Endometrial microvascular endothelial cells (primary cell): ENCODE data around the gene CDH4. TPM values are rescaled to one million over a fixed set of nuclear protein-coding genes. Genes with fewer than 3 reads are reported as not detected.

Experiments
- in situ Hi-C: cut with HindIII; loops from 2 replicates; pipeline ENCODE4 v1.10.0; 2017; ENCODE audit warnings: low sequenced_read_pairs, low pct_unique_long_range_greater_than_20kb; ENCODE audit errors: inconsistent ontology term
- total RNA-seq: library from RNA; depleted of rRNA; stranded (reverse); fragments of >200 nt; gene quantifications from one replicate; pipeline ENCODE4 v1.2.3, GENCODE V29; 2015; ENCODE audit errors: inconsistent ontology term

Gene CDH4
- total RNA-seq = 31.2 TPM

DNA sequence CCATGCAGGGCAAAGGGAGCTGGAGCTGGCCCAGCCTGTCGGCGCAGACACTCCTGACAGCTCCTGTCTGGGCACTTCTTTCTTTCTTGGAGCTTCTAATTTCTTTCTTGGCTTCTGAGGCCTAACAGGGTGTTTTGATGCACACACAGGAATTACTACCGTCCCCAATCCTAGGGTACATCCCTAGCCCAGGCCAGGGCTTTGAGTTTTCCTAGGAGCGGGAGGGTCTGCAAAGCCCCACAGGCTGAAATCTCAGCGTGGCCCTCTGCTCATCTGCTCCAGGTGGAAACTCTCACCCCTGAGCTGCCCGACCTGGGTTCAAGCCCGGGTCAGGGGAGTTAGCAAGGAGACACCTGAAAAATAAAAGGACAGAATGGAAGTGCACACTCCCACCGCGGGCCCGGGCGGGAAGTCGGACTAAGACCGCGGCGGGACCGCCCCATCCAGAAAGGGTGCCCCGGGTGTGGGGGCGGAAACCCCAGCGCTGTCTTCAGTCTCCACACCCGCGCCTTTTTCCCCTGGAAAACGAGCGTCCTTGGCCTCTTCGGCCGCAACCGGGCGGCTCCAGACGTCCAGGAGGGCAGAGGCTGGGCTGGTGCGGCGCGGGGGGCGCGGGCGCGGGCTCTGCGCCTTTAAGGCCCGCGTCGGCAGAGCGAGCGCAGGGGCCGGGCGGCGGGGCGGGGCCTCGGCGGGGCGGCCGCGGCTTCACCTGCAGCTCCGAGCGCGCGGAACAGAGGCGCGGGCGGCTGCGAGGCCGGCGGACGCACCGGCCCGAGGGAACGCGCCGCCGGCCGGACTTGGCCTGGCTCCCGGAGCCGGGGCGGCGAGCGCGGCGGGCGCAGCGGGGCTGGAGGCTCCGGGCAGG is at the start of gene CDH4:
Gene CDH4, plus strand, starts transcription at position 733 of the 865 bp plus-strand sequence.
- in situ Hi-C loops = no loop called here

GRCh38 chr20:61203320-61203719 is 48.7 kb upstream of the CDH4 start:
- in situ Hi-C loops = no loop called here

DNA sequence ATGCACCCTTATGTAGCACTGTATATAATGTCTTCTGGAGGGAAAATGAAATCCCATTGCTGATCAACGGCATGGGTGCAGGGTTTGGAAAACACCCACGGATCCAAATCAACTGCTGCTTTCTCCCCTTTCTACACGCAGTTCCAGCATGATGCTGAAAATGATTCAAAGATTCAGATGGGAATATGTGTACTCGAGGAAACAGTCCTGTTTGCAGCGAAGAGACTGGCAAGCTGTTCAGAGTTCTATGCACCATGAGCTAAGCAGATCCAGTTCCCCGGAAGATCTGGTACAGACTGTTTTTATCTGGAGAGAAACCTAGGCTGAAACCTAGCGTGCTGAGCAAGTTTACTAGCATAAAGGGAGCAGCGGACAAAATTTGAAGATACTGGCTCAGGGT is 47.9 kb upstream of the CDH4 start:
- in situ Hi-C loops = no loop called here

DNA sequence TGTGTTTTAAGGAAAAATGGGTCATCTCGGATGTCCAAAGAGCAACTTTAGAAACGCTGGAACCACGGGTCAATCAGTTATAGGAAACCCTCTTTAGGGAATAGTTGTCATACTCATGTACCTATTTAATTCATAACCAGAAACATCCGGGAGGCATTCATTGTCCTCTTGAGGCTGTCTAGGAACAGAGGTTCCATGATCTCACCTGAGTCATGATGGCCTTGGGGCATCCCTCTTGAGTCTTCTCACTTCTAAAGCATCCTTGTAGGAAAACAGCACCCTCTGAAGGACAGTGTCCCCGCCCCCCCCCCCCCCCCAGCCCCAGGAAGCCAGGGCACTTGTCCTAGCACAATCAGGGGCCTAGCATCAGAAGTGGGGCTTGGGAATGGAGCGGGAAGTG is 46.3 kb upstream of the CDH4 start:
- in situ Hi-C loops = no loop called here

DNA sequence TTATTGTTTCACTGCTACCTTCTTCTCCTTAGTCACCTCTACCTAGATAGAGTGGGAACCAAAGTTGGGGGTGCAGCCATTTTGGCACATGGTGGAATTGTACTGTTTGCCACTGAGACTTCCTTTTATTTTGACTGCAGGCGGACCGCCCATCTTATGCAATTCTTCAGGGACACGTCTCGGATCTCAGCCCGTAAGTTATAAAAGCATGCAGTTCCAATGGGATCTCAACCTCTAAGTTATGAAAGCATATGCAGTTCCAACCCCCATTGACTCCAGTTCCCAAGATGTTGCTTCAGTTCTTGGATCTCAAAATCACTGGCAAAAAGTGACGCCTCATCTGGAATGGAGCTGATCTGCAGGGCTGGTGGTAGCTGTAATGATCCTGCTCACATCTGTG is 41.2 kb upstream of the CDH4 start:
- in situ Hi-C loops = no loop called here

GRCh38 chr20:61217848-61218247 is 34.2 kb upstream of the CDH4 start:
- in situ Hi-C loops = no loop called here

- in situ Hi-C loops = no loop called here
These were observed 33.0 kb upstream of the CDH4 start for GRCh38 chr20:61219021-61219431.

DNA sequence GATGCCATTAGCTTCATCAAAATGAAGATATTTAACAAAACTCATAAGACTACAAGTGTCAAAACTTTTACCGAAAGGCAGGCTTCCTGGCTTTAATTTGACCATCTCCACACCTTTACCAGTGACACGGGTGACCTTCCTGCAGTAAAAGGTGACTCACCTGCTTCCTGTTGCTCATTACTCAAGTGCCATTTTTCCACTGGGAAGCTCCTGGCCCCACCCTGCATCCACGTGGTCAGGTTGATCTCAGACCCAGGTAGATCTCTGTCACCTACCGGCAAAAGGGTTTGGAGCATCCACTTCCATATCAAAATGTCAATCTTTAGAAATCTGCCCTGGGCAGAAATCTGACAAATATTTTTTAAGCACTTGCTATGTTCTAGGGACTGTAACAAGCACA is 31.9 kb upstream of the CDH4 start:
- in situ Hi-C loops = no loop called here

- in situ Hi-C loops = no loop called here
These were observed 31.3 kb upstream of the CDH4 start for GRCh38 chr20:61220626-61221325.

DNA sequence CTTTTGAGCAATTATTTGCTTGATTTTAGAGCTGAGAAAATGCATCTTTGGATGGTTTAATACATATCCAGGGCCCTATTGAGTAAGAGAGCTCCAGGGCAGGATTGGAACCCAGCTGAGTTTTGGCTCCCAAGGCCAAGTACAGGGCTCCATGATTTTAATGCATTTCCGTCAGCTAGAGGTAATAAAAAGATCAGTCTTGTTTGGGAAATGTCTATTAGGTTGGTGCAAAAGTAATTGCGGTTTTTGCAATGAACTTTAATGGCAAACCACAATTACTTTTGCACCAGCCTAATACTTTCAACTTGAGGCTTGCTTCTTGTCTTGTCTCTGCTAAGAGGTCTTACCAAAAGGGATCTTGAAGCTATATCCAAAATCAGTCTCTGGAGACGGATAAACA is 29.4 kb upstream of the CDH4 start:
- in situ Hi-C loops = no loop called here

GRCh38 chr20:61223121-61223520 is 28.9 kb upstream of the CDH4 start:
- in situ Hi-C loops = no loop called here

DNA sequence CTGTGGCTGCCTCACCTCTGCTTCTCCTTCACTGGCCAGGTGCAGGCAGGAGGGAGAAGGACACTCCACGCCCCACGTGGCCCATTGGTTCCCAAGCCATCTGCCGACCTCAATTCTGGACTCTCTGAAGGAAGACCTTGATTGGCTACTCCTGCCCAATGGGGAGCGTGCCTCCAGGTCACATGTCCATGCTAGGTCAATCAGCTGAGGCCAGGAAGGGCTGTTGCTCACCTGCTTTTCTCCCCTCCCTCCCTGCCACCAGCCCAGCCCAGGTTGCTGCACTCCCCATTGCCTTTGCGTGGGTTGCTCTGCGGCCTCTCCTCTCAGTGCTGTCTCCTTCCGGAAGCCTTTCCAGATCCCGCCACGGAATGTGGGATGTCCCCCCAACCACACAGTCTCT is 21.9 kb upstream of the CDH4 start:
- in situ Hi-C loops = loop anchor here (10.0 kb wide), 1 partner anchor 125 kb away; no protein-coding TSS in a partner anchor

DNA sequence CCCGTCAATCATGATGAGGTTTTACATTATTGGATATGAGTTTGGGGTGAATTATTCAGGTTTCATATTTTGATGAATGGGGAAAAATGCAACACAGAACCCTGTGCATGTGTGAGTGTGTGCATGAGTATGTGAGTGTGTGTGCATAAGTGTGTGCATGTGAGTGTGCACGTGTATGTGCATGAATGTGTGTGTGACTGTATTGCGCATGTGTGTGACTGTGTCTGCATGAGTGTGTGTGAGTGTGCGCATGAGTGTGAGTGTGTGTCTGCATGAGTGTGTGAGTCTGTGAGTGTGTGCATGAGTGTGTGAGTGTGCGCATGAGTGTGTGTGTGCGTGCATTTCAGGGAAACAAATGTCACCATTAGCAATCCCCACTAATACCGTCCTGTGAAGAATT is 18.5 kb upstream of the CDH4 start:
- in situ Hi-C loops = loop anchor here (10.0 kb wide), 1 partner anchor 121 kb away; no protein-coding TSS in a partner anchor

GRCh38 chr20:61234224-61234890 is 17.7 kb upstream of the CDH4 start:
- in situ Hi-C loops = loop anchor here (10.0 kb wide), 1 partner anchor 120 kb away; no protein-coding TSS in a partner anchor

DNA sequence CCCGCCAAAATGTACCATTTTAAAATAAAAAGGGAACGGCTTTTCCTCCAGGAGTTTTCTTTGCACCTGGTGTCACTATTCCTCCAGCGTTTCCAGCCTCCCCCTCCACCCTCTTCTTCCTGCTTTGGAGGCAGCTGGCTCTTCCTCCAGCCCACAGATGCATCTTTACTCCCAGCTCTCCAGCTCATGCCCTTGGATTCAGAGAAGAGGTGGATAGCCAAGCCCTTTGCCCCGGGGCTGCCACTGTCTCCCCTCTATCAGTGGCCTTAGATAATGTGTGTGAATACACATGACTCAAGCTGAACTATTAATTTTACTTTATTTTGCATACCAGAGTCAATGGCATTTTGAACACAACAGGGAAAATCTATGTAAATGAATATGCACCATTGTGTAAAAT is 15.3 kb upstream of the CDH4 start:
- in situ Hi-C loops = loop anchor here (10.0 kb wide), 1 partner anchor 118 kb away; no protein-coding TSS in a partner anchor

GRCh38 chr20:61238813-61239212 is 13.2 kb upstream of the CDH4 start:
- in situ Hi-C loops = loop anchor here (10.0 kb wide), 1 partner anchor 116 kb away; no protein-coding TSS in a partner anchor

GRCh38 chr20:61240814-61241213 is 11.2 kb upstream of the CDH4 start:
- in situ Hi-C loops = no loop called here

DNA sequence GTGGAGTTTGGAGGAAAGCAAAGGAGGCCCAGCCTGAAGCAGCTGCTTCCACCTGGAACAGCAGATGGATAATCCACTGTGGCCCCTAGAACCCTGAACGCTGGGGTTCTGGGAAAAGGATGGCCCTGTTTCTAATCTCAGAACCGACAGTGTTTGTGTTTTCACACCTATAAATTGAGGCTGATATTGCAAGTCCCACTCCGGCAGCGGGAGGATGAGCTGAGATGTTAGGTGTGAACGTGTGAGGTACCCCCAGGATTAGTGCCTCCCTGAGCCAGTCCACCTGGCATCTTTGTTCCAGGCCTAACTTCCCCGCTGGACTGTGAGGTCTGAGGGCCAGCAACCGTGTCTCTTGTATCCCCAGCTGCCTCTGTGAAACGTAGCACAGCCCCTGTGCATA is 7.8 kb upstream of the CDH4 start:
- in situ Hi-C loops = no loop called here

DNA sequence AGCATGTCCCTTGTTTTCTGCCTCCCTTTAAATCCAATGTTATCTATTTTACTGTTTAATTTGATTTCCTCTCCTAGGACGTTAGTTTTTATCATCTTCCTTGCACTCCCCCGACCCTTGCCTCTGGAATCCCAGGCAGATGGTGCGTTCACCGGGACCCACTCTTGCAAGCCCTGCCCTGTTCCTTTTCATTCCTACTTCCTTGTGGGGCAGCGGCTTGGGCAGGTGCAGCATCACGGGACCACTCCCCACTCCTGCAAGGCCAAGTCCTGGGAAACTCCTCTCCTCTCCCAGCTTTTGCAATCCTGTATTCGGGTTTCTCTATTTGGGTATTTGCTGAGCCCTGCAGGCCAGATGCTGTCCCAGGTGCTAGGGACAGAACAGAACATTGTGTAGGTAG is 5.8 kb upstream of the CDH4 start:
- in situ Hi-C loops = no loop called here
